NCI-H82 (cell line): ENCODE data around the gene ANO1.

Experiments used
- DNase-seq: peaks from one replicate; lab custom pipeline; 2025; lab: John Stamatoyannopoulos, UW

Gene ANO1

GRCh38 chr11:70097783-70098563 is 19.9 kb downstream of the ANO1 start:
- no peak for DNase-seq

- no peak for DNase-seq
Observed at GRCh38 chr11:70098936-70099335, 20.8 kb downstream of the ANO1 start.

GRCh38 chr11:70099578-70100279 is 21.6 kb downstream of the ANO1 start:
- no peak for DNase-seq

GRCh38 chr11:70100280-70100603 is 22.1 kb downstream of the ANO1 start:
- DNase-seq, result no peak

GRCh38 chr11:70100791-70101190 is 22.7 kb downstream of the ANO1 start:
- DNase-seq, result no peak

GRCh38 chr11:70103256-70103975 is 25.3 kb downstream of the ANO1 start:
- DNase-seq, result no peak

GRCh38 chr11:70104419-70104818 is 26.3 kb downstream of the ANO1 start:
- DNase-seq, result no peak

GRCh38 chr11:70104961-70105360 is 26.8 kb downstream of the ANO1 start:
- DNase-seq, result no peak

- no peak for DNase-seq
Observed at GRCh38 chr11:70105369-70105754, 27.2 kb downstream of the ANO1 start.

GRCh38 chr11:70105755-70106571 is 27.8 kb downstream of the ANO1 start:
- no peak for DNase-seq

- DNase-seq, result no peak
Observed at GRCh38 chr11:70106757-70107156, 28.6 kb downstream of the ANO1 start.

- no peak for DNase-seq
Observed at GRCh38 chr11:70107191-70107590, 29.1 kb downstream of the ANO1 start.

GRCh38 chr11:70107756-70108155 is 29.6 kb downstream of the ANO1 start:
- no peak for DNase-seq

- no peak for DNase-seq
Observed at GRCh38 chr11:70108250-70108649, 30.1 kb downstream of the ANO1 start.

GRCh38 chr11:70109006-70109405 is 30.9 kb downstream of the ANO1 start:
- DNase-seq, result no peak

- no peak for DNase-seq
Observed at GRCh38 chr11:70109903-70110302, 31.8 kb downstream of the ANO1 start.

GRCh38 chr11:70110538-70111055 is 32.5 kb downstream of the ANO1 start:
- no peak for DNase-seq

GRCh38 chr11:70111269-70112016 is 33.3 kb downstream of the ANO1 start:
- peak; percentile 59 for DNase-seq

- no peak for DNase-seq
Observed at GRCh38 chr11:70112017-70112434, 33.9 kb downstream of the ANO1 start.

GRCh38 chr11:70113801-70114200 is 35.7 kb downstream of the ANO1 start:
- DNase-seq, result no peak

GRCh38 chr11:70115778-70116177 is 37.7 kb downstream of the ANO1 start:
- no peak for DNase-seq
